ENCODE measurements around the gene POU3F2.

The POU3F2 gene

GRCh38 chr6:98834060-98835031 lies at the start of gene POU3F2:
Gene POU3F2 (plus strand): TSS chr6:98834574. CDS start chr6:98834874, 300 bp downstream.
- DNase-seq = peak; percentile 95 to 97

GRCh38 chr6:98787435-98787834 lies 46.9 kb upstream of the POU3F2 start:
- DNase-seq = no peak

- no peak for DNase-seq
Measured at GRCh38 chr6:98787961-98788360, 46.4 kb upstream of the POU3F2 start.

GRCh38 chr6:98794307-98794842 lies 40.0 kb upstream of the POU3F2 start:
- DNase-seq = no peak

GRCh38 chr6:98797217-98797994 lies 37.0 kb upstream of the POU3F2 start:
- DNase-seq = no peak

GRCh38 chr6:98800866-98801265 lies 33.5 kb upstream of the POU3F2 start:
- DNase-seq = no peak

- no peak for DNase-seq
Measured at GRCh38 chr6:98808541-98809210, 25.7 kb upstream of the POU3F2 start.

GRCh38 chr6:98812220-98812619 lies 22.2 kb upstream of the POU3F2 start:
- DNase-seq = no peak

- DNase-seq = no peak
Measured at GRCh38 chr6:98816799-98817198, 17.6 kb upstream of the POU3F2 start.

- DNase-seq = no peak
Measured at GRCh38 chr6:98821756-98822405, 12.5 kb upstream of the POU3F2 start.

GRCh38 chr6:98823428-98824161 lies 10.8 kb upstream of the POU3F2 start:
- DNase-seq = no peak

GRCh38 chr6:98824162-98824901 lies 10.0 kb upstream of the POU3F2 start:
- DNase-seq = no peak

GRCh38 chr6:98824902-98825599 lies 9.3 kb upstream of the POU3F2 start:
- DNase-seq = no peak

GRCh38 chr6:98825600-98826230 lies 8.7 kb upstream of the POU3F2 start:
- no peak for DNase-seq

GRCh38 chr6:98827295-98828159 lies 6.8 kb upstream of the POU3F2 start:
- no peak for DNase-seq

- no peak for DNase-seq
Measured at GRCh38 chr6:98828211-98828788, 6.1 kb upstream of the POU3F2 start.

- no peak for DNase-seq
Measured at GRCh38 chr6:98828941-98829411, 5.4 kb upstream of the POU3F2 start.

- no peak for DNase-seq
Measured at GRCh38 chr6:98830146-98830545, 4.2 kb upstream of the POU3F2 start.

Measured in NCI-H446 (cell line).